Activated naive CD4-positive, alpha-beta T cell treated with anti-CD3 and anti-CD28 coated beads for 36 hours (primary cell): ENCODE measurements around the gene DCAF7. TPM values are rescaled to one million over a fixed set of nuclear protein-coding genes. Genes with fewer than 3 reads are reported as not detected.

ENCODE experiments used
- CTCF ChIA-PET: fragments of 350-600 bp; sonication (Branson Sonifier 250); formaldehyde crosslinking; loops from one replicate; lab custom pipeline; 2021; ENCODE audit warnings: antibody characterized with exemption; lab: Charles Lee
- DNase-seq: peaks from one replicate; pipeline ENCODE4 v3.0.0-alpha.2; 2020
- H3K27ac Mint-ChIP-seq: one replicate; pipeline ENCODE4 v1.8.0; 2021; ENCODE audit warnings: mild to moderate bottlenecking, mixed read lengths
- H3K27me3 Mint-ChIP-seq: one replicate; pipeline ENCODE4 v1.8.0; 2021; ENCODE audit warnings: low read depth, mixed read lengths
- H3K36me3 Mint-ChIP-seq: one replicate; pipeline ENCODE4 v1.8.0; 2021; ENCODE audit warnings: low read depth, mixed read lengths
- H3K4me1 Mint-ChIP-seq: one replicate; pipeline ENCODE4 v1.8.0; 2021; ENCODE audit warnings: low read depth, mixed read lengths
- H3K4me3 Mint-ChIP-seq: one replicate; pipeline ENCODE4 v1.8.0; 2021; ENCODE audit warnings: mild to moderate bottlenecking, moderate library complexity, mixed read lengths
- H3K9me3 Mint-ChIP-seq: one replicate; pipeline ENCODE4 v1.8.0; 2021; ENCODE audit warnings: mixed read lengths
- intact Hi-C: fragments of 100-400 bp; cut with micrococcal nuclease; formaldehyde crosslinking; loops from one replicate; pipeline ENCODE4 v1.15.1; 2023
- total RNA-seq, 2 experiments: library from RNA; stranded (reverse); gene quantifications; one replicate each; pipeline ENCODE4 v1.2.3, GENCODE V29; 2021

Gene DCAF7
- total RNA-seq, 2 experiments from 2014 or later: 102 to 103 TPM

GRCh38 chr17:63555500-63556156, 5.4 kb downstream of the DCAF7 start:
- intact Hi-C loops: no loop called here
- CTCF ChIA-PET: interaction anchor here (0.8 kb wide), 1 partner anchor 47 kb away, joined by 3 read pairs; no protein-coding TSS in a partner anchor
- H3K27ac Mint-ChIP-seq: no peak overlapping the region
- H3K36me3 Mint-ChIP-seq: peaks cover 17% of the 10 kb centered on the region
- no peak for DNase-seq
- H3K4me1 Mint-ChIP-seq: peaks cover 64% of the 10 kb centered on the region
- H3K4me3 Mint-ChIP-seq: no peak overlapping the region
- no peaks in the 10 kb centered on the region for H3K27me3 Mint-ChIP-seq
- no peaks in the 10 kb centered on the region for H3K9me3 Mint-ChIP-seq

DNA sequence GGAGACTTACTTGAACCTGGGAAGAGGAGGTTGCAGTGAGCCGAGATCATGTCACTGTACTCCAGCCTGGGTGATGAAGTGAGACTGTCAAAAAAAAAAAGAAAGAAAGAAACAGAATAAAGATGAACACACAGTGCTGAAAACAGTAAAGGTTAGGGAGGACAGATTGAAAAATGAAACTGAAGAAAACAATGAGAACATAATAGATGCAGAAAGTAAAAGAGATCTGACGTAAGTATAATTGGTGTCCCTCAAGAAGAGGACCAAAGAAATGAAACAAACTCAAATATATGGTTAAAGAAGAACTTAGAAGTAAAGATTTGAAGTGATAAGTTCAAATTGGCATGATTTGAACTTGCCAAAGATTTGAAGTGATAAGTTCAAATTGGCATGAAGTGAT, 7.1 kb downstream of the DCAF7 start:
- Mint-ChIP-seq H3K27ac (no peak overlapping the region), H3K27me3 (no peaks in the 10 kb centered on the region), H3K9me3 (no peaks in the 10 kb centered on the region), H3K4me1 (peaks cover 68% of the 10 kb centered on the region), H3K4me3 (no peak overlapping the region), H3K36me3 (peaks cover 14% of the 10 kb centered on the region)
- intact Hi-C loops: no loop called here
- no peak for DNase-seq
- CTCF ChIA-PET: no interaction called here

DNA sequence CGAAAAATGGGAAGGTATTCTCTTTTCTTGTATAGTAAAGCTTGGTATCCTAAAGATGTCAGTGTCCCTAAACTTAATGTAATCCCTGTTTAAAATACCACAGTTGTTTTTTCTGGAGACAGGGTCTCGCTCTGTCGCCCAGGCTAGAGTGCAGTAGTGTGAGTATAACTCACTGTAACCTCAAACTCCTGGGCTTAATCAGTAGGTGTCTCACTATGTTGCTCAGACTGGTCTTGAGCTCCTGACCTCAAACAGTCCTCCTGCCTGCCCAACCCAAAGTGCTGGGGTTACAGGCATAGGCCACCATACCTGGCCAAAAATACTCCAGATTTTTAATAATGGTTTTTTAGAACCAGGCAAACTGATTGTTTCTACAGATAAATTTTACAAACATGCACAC, 8.2 kb downstream of the DCAF7 start:
- H3K27ac Mint-ChIP-seq: no peak overlapping the region
- no peaks in the 10 kb centered on the region for H3K27me3 Mint-ChIP-seq
- no peak for DNase-seq
- peaks cover 10% of the 10 kb centered on the region for H3K36me3 Mint-ChIP-seq
- peaks cover 65% of the 10 kb centered on the region for H3K4me1 Mint-ChIP-seq
- CTCF ChIA-PET: interaction anchor here (0.8 kb wide), 1 partner anchor 53 kb away, joined by 3 read pairs; no protein-coding TSS in a partner anchor
- intact Hi-C loops: no loop called here
- H3K4me3 Mint-ChIP-seq: no peak overlapping the region
- H3K9me3 Mint-ChIP-seq: no peaks in the 10 kb centered on the region

DNA sequence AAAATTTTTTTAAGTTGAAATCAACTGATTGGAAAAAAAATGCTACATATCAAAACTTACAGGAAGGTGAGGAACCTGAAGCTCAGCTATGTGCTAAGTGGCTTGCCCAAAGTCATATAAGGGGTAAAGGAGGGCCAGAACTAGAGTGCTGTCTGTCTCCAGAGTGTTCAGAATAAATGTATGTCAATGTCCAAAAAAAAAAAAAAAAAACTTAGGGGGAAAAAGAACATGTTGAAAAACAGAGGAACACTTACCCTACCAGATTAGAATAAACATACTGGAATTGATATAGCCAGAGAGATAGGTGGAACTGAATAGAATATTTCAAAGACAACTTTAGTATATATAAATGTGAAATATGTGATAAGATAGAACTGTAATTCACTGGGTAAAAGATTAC, 11.5 kb downstream of the DCAF7 start:
- Mint-ChIP-seq H3K4me3 (no peak overlapping the region), H3K9me3 (no peaks in the 10 kb centered on the region), H3K27ac (no peak overlapping the region), H3K4me1 (peaks cover 42% of the 10 kb centered on the region), H3K36me3 (peaks cover 8% of the 10 kb centered on the region), H3K27me3 (no peaks in the 10 kb centered on the region)
- intact Hi-C loops: no loop called here
- no peak for DNase-seq
- CTCF ChIA-PET: interaction anchor here (0.6 kb wide), 1 partner anchor 50 kb away, joined by 3 read pairs; no protein-coding TSS in a partner anchor

DNA sequence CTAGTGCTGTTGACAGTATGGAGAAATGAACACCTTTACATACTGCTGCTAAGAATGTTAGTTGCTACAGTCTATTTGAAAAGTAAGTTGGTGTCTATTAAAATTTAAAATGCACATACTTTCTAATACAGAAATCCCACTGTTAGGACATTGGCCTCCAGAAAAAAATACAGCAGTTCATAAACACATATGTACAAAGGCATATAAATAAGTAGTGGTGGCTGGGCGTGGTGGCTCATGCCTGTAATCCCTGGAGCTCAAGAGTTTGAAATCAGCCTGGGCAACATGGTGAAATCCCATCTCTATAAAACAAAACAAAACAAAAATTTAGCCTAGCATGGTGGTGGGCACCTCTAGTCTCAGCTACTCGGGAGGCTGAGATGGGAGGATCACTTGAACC, 13.1 kb downstream of the DCAF7 start:
- no peak for DNase-seq
- Mint-ChIP-seq H3K4me1 (peaks cover 31% of the 10 kb centered on the region), H3K27me3 (no peaks in the 10 kb centered on the region), H3K9me3 (no peaks in the 10 kb centered on the region), H3K27ac (no peak overlapping the region), H3K4me3 (no peak overlapping the region), H3K36me3 (no peaks in the 10 kb centered on the region)
- intact Hi-C loops: no loop called here
- CTCF ChIA-PET: no interaction called here

GRCh38 chr17:63564562-63564961, 14.3 kb downstream of the DCAF7 start:
- no peaks in the 10 kb centered on the region for H3K36me3 Mint-ChIP-seq
- peaks cover 30% of the 10 kb centered on the region for H3K4me1 Mint-ChIP-seq
- CTCF ChIA-PET: interaction anchor here (0.6 to 0.9 kb wide), 3 partner anchors 20 to 186 kb away, joined by 3 to 4 read pairs (median 3); no protein-coding TSS in a partner anchor

DNA sequence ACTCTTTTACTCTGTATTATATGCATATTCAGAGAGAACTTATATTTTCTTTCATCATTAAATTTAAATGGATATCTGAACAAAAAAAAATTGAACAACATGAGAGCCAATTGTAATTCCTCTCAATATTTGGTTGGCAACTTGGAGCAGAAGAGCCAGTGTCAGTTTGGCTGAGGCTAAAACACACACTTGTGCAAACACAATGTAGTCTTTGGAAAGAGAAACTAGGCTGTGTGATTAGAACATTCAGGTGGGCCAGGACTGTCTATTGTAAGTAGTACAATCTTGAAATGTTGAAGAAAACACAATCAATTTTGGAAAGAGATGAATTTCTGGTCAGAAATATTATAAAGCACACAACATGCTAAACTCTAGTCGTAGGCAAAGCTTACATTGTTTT, 17.0 kb downstream of the DCAF7 start:
- CTCF ChIA-PET: interaction anchor here (0.6 kb wide), 1 partner anchor 60 kb away, joined by 3 read pairs; no protein-coding TSS in a partner anchor
- Mint-ChIP-seq H3K4me1 (peaks cover 32% of the 10 kb centered on the region), H3K27me3 (no peaks in the 10 kb centered on the region), H3K27ac (no peak overlapping the region), H3K4me3 (no peak overlapping the region), H3K36me3 (peaks cover 2% of the 10 kb centered on the region), H3K9me3 (no peaks in the 10 kb centered on the region)
- no peak for DNase-seq
- intact Hi-C loops: no loop called here

More at GRCh38 chr17:63564562-63564961, 14.3 kb downstream of the DCAF7 start:
- no peaks in the 10 kb centered on the region for H3K27me3 Mint-ChIP-seq
- no peak overlapping the region for H3K27ac Mint-ChIP-seq
- no peak overlapping the region for H3K4me3 Mint-ChIP-seq
- DNase-seq: no peak
- no peaks in the 10 kb centered on the region for H3K9me3 Mint-ChIP-seq
- intact Hi-C loops: no loop called here

DNA sequence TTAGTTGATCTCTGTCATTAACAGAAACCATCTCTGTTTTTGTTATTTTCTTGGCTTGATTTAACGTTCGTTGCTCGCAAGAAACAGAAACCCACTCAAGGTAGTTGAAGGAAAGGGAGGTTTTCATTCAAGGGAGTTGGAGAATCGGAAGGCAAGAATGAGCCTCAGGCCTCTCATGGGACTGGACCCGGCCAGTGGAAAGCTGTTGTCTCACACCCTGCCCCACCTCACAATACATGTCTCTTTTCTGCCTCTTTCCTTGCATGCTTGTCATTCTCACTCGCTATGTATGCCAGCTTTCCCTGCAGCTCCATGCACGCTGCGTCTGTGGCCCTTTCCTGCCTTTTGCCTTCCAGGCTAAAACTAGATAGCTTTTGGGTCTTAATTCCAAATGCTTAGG, 18.3 kb downstream of the DCAF7 start:
- H3K27me3 Mint-ChIP-seq: no peaks in the 10 kb centered on the region
- peaks cover 25% of the 10 kb centered on the region for H3K4me1 Mint-ChIP-seq
- H3K27ac Mint-ChIP-seq: no peak overlapping the region
- intact Hi-C loops: no loop called here
- no peak overlapping the region for H3K4me3 Mint-ChIP-seq
- H3K9me3 Mint-ChIP-seq: no peaks in the 10 kb centered on the region
- DNase-seq: no peak
- CTCF ChIA-PET: interaction anchor here (0.8 to 1.6 kb wide), 2 partner anchors 32 to 143 kb away, joined by 4 to 7 read pairs; no protein-coding TSS in a partner anchor
- peaks cover 2% of the 10 kb centered on the region for H3K36me3 Mint-ChIP-seq

DNA sequence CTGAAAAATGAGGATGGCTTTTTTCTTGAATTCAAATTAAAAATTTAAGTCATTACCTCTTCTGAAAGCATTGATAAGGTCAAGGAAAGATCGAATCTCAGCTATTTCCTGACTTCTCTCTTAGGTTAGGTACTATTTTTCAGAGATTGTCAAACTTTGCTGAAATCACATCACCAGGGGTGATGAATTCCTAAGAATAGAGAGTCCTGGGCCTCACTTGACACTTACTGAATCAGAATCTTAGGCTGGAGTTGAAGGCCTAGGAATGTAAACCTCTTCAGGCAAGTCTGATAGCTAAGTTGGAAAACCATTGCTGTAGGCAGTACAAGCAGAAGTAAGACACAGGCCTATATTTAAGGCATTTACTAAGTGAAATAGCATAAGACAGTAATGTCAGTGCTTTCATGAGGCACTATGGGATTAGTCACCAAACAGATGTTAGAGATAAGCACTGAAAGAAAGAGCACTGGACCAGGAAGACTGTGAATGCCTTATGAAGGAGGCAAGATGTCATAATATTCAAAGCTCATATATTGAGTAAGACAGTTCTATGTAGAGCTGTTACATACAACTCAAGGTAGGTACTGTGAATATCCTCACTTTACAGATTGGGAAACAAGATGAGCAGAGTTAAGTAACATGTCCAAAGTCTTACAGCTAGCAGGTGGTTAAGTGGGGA, 21.5 kb downstream of the DCAF7 start:
- Mint-ChIP-seq H3K9me3 (no peaks in the 10 kb centered on the region), H3K36me3 (peaks cover 10% of the 10 kb centered on the region), H3K4me1 (peaks cover 24% of the 10 kb centered on the region), H3K4me3 (no peak overlapping the region), H3K27ac (no peak overlapping the region), H3K27me3 (no peaks in the 10 kb centered on the region)
- CTCF ChIA-PET: interaction anchor here (0.6 to 0.7 kb wide), 3 partner anchors 39 to 123 kb away, joined by 3 to 5 read pairs (median 3); no protein-coding TSS in a partner anchor
- DNase-seq: no peak
- intact Hi-C loops: no loop called here

- Mint-ChIP-seq H3K4me3 (no peak overlapping the region), H3K27ac (no peak overlapping the region), H3K4me1 (peaks cover 22% of the 10 kb centered on the region), H3K9me3 (no peaks in the 10 kb centered on the region), H3K36me3 (peaks cover 10% of the 10 kb centered on the region), H3K27me3 (no peaks in the 10 kb centered on the region)
- DNase-seq: no peak
- intact Hi-C loops: no loop called here
- CTCF ChIA-PET: interaction anchor here (1.2 kb wide), 1 partner anchor 35 kb away, joined by 3 read pairs; no protein-coding TSS in a partner anchor
Measured at GRCh38 chr17:63573634-63574033, 23.4 kb downstream of the DCAF7 start.

GRCh38 chr17:63578027-63578768, 27.9 kb downstream of the DCAF7 start:
- peaks cover 19% of the 10 kb centered on the region for H3K36me3 Mint-ChIP-seq
- CTCF ChIA-PET: interaction anchor here (0.6 kb wide), 1 partner anchor 29 kb away, joined by 4 read pairs; no protein-coding TSS in a partner anchor
- peaks cover 7% of the 10 kb centered on the region for H3K4me1 Mint-ChIP-seq
- intact Hi-C loops: no loop called here
- no peaks in the 10 kb centered on the region for H3K27me3 Mint-ChIP-seq
- DNase-seq: no peak
- H3K4me3 Mint-ChIP-seq: no peak overlapping the region
- no peaks in the 10 kb centered on the region for H3K9me3 Mint-ChIP-seq
- H3K27ac Mint-ChIP-seq: no peak overlapping the region

- Mint-ChIP-seq H3K36me3 (peaks cover 20% of the 10 kb centered on the region), H3K4me1 (peaks cover 7% of the 10 kb centered on the region), H3K27ac (peak overlapping the region; percentile 52), H3K27me3 (no peaks in the 10 kb centered on the region), H3K9me3 (no peaks in the 10 kb centered on the region), H3K4me3 (no peak overlapping the region)
- no peak for DNase-seq
- CTCF ChIA-PET: interaction anchor here (0.6 kb wide), 1 partner anchor 30 kb away, joined by 4 read pairs; no protein-coding TSS in a partner anchor
- intact Hi-C loops: no loop called here
Measured at GRCh38 chr17:63578769-63579111, 28.5 kb downstream of the DCAF7 start.
